Measurements from ENCODE around the gene FMNL2. TPM values are rescaled to one million over a fixed set of nuclear protein-coding genes. Genes with fewer than 3 reads are reported as not detected.
A peak's percentile ranks its signal among the peaks of the same experiment; 100 is the strongest.

Gene FMNL2
- total and polyA plus RNA-seq, 12 donors = 3.3 to 16.0 (median 4.5) TPM

GRCh38 chr2:152352616-152353015, 17.6 kb downstream of the FMNL2 start:
- ATAC-seq = no peak
- TF ChIP-seq CTCF (IDR thresholded peaks at IDR 0.05) = no peak

GRCh38 chr2:152353364-152353763, 18.4 kb downstream of the FMNL2 start:
- no peak for ATAC-seq
- TF ChIP-seq CTCF (IDR thresholded peaks at IDR 0.05) = no peak
- Histone ChIP-seq H3K4me3 (no peak overlapping the region), H3K9me3 (no peaks in the 10 kb centered on the region), H3K4me1 (peaks cover 0 to 20% (median 8%) of the 10 kb centered on the region in 9 donors), H3K27me3 (no peaks in the 10 kb centered on the region), H3K27ac (no peak overlapping the region), H3K36me3 (no peaks in the 10 kb centered on the region)
- intact Hi-C loops (cut with DNase I) = no loop called here
- no peak for DNase-seq
- 96 to 99% methylated on average over 2 of the region's 2 CpGs for WGBS, 2 donors

More at GRCh38 chr2:152352616-152353015, 17.6 kb downstream of the FMNL2 start:
- DNase-seq = no peak
- Histone ChIP-seq H3K27me3 (no peaks in the 10 kb centered on the region), H3K9me3 (no peaks in the 10 kb centered on the region), H3K4me3 (no peak overlapping the region), H3K4me1 (peaks cover 0 to 24% (median 8%) of the 10 kb centered on the region in 9 donors), H3K27ac (no peak overlapping the region), H3K36me3 (no peaks in the 10 kb centered on the region)
- intact Hi-C loops (cut with DNase I) = no loop called here

GRCh38 chr2:152354069-152354755, 19.2 kb downstream of the FMNL2 start:
- H3K4me3 ChIP-seq = no peak overlapping the region
- ATAC-seq (no peak), DNase-seq (no peak)
- no peaks in the 10 kb centered on the region for H3K36me3 ChIP-seq
- peak overlapping the region in 2 of 10 donors; percentile 24 to 38 for H3K27ac ChIP-seq
- intact Hi-C loops (cut with DNase I) = no loop called here
- TF ChIP-seq CTCF (IDR thresholded peaks at IDR 0.05) = no peak
- no peaks in the 10 kb centered on the region for H3K9me3 ChIP-seq
- 78 to 79% methylated on average over 4 of the region's 4 CpGs for WGBS, 2 donors
- H3K27me3 ChIP-seq = no peaks in the 10 kb centered on the region
- H3K4me1 ChIP-seq = peaks cover 0 to 18% (median 8%) of the 10 kb centered on the region in 9 donors

GRCh38 chr2:152354909-152355308, 19.9 kb downstream of the FMNL2 start:
- no peaks in the 10 kb centered on the region for H3K27me3 ChIP-seq
- no peak for TF ChIP-seq CTCF (IDR thresholded peaks at IDR 0.05)
- no peaks in the 10 kb centered on the region for H3K9me3 ChIP-seq
- 41 to 42% methylated on average over 3 of the region's 3 CpGs for WGBS, 2 donors
- H3K4me1 ChIP-seq = peaks cover 0 to 15% (median 8%) of the 10 kb centered on the region in 9 donors
- H3K4me3 ChIP-seq = no peak overlapping the region
- no peak for ATAC-seq
- intact Hi-C loops (cut with DNase I) = no loop called here
- no peak for DNase-seq
- H3K27ac ChIP-seq = peak overlapping the region in 3 of 10 donors; percentile 2 to 38 (median 24)
- no peaks in the 10 kb centered on the region for H3K36me3 ChIP-seq
